Nephron progenitor cell (in vitro differentiated cells): ENCODE measurements around the gene RNGTT.

Source experiments
- DNase-seq: peaks from one replicate; pipeline ENCODE4 v3.0.0; 2021
- H3K27ac Mint-ChIP-seq: 2 replicates; pipeline ENCODE4 v1.8.0; 2021; ENCODE audit warnings: mild to moderate bottlenecking, moderate library complexity, mixed read lengths
- H3K27me3 Mint-ChIP-seq: 2 replicates; pipeline ENCODE4 v1.8.0; 2021; ENCODE audit warnings: mild to moderate bottlenecking, low read depth, mixed read lengths; ENCODE audit not compliant: poor library complexity
- H3K36me3 Mint-ChIP-seq: 2 replicates; pipeline ENCODE4 v1.8.0; 2021; ENCODE audit warnings: low read depth, mixed read lengths
- H3K4me1 Mint-ChIP-seq: 2 replicates; pipeline ENCODE4 v1.8.0; 2021; ENCODE audit warnings: mixed read lengths
- H3K4me3 Mint-ChIP-seq: 2 replicates; pipeline ENCODE4 v1.8.0; 2021; ENCODE audit warnings: mild to moderate bottlenecking, moderate library complexity, mixed read lengths
- H3K9me3 Mint-ChIP-seq: 2 replicates; pipeline ENCODE4 v1.8.0; 2021; ENCODE audit warnings: mild to moderate bottlenecking, moderate library complexity, mixed read lengths
- CTCF ChIP-seq: fragments of 200-600 bp; sonication (generic); IDR thresholded peaks from 2 replicates; pipeline ENCODE4 v1.5.0; 2021; ENCODE audit warnings: antibody characterized with exemption

The RNGTT gene

GRCh38 chr6:88702956-88703556 lies 260.4 kb downstream of the RNGTT start:
- H3K27me3 Mint-ChIP-seq, result no peaks in the 10 kb centered on the region
- H3K4me3 Mint-ChIP-seq, result no peak overlapping the region
- TF ChIP-seq CTCF, result no peak
- peaks cover 7% of the 10 kb centered on the region for H3K36me3 Mint-ChIP-seq
- no peak overlapping the region for H3K27ac Mint-ChIP-seq
- DNase-seq, result no peak
- no peaks in the 10 kb centered on the region for H3K9me3 Mint-ChIP-seq
- H3K4me1 Mint-ChIP-seq, result no peaks in the 10 kb centered on the region

GRCh38 chr6:88698661-88699060 lies 264.8 kb downstream of the RNGTT start:
- TF ChIP-seq CTCF, result no peak

GRCh38 chr6:88695937-88696336 lies 267.5 kb downstream of the RNGTT start:
- Mint-ChIP-seq H3K4me1 (no peaks in the 10 kb centered on the region), H3K4me3 (no peak overlapping the region), H3K27me3 (no peaks in the 10 kb centered on the region), H3K36me3 (peaks cover 31% of the 10 kb centered on the region), H3K27ac (no peak overlapping the region), H3K9me3 (peaks cover 21% of the 10 kb centered on the region)
- no peak for TF ChIP-seq CTCF
- no peak for DNase-seq

More at GRCh38 chr6:88698661-88699060, 264.8 kb downstream of the RNGTT start:
- DNase-seq, result no peak
- no peak overlapping the region for H3K4me3 Mint-ChIP-seq
- H3K36me3 Mint-ChIP-seq, result peaks cover 22% of the 10 kb centered on the region
- H3K27ac Mint-ChIP-seq, result no peak overlapping the region
- H3K27me3 Mint-ChIP-seq, result no peaks in the 10 kb centered on the region
- H3K9me3 Mint-ChIP-seq, result peaks cover 20% of the 10 kb centered on the region
- no peaks in the 10 kb centered on the region for H3K4me1 Mint-ChIP-seq

- H3K27me3 Mint-ChIP-seq, result peaks cover 2% of the 10 kb centered on the region
- H3K36me3 Mint-ChIP-seq, result peaks cover 21% of the 10 kb centered on the region
- no peak for DNase-seq
- TF ChIP-seq CTCF, result no peak
- H3K27ac Mint-ChIP-seq, result no peak overlapping the region
- H3K4me1 Mint-ChIP-seq, result no peaks in the 10 kb centered on the region
- no peak overlapping the region for H3K4me3 Mint-ChIP-seq
- no peaks in the 10 kb centered on the region for H3K9me3 Mint-ChIP-seq
These were observed 279.7 kb downstream of the RNGTT start for GRCh38 chr6:88683734-88684133.

GRCh38 chr6:88680654-88681053 lies 282.8 kb downstream of the RNGTT start:
- Mint-ChIP-seq H3K4me3 (no peak overlapping the region), H3K9me3 (no peaks in the 10 kb centered on the region), H3K36me3 (peaks cover 15% of the 10 kb centered on the region), H3K27me3 (no peaks in the 10 kb centered on the region), H3K4me1 (no peaks in the 10 kb centered on the region), H3K27ac (no peak overlapping the region)
- no peak for TF ChIP-seq CTCF
- DNase-seq, result no peak

- H3K4me1 Mint-ChIP-seq, result no peaks in the 10 kb centered on the region
- no peak overlapping the region for H3K4me3 Mint-ChIP-seq
- H3K27ac Mint-ChIP-seq, result no peak overlapping the region
- no peaks in the 10 kb centered on the region for H3K27me3 Mint-ChIP-seq
- H3K9me3 Mint-ChIP-seq, result no peaks in the 10 kb centered on the region
- TF ChIP-seq CTCF, result no peak
- DNase-seq, result no peak
- peaks cover 20% of the 10 kb centered on the region for H3K36me3 Mint-ChIP-seq
These were observed 283.6 kb downstream of the RNGTT start for GRCh38 chr6:88679841-88680240.
